Right cardiac atrium (tissue), 5 donors: ENCODE data around the gene NSG1. TPM values are rescaled to one million over a fixed set of nuclear protein-coding genes. Genes with fewer than 3 reads are reported as not detected.

Source experiments
- ATAC-seq, 2 donors: fragments of 200-7000 bp; cut with Tn5 transposase; one replicate each; pipeline versions ENCODE4 v1.8.0 to v1.9.1; 2020; ENCODE audit warnings: moderate library complexity in 2 of 2, mild to moderate bottlenecking in 1 of 2
- DNase-seq, 3 donors: peaks; one replicate each; pipeline ENCODE4 v3.0.0-alpha.2; 2020
- H3K27ac ChIP-seq: one replicate; pipeline ENCODE4 v1.5.1; 2013; ENCODE audit warnings: mild to moderate bottlenecking, low read length, control low read depth, moderate library complexity
- H3K27me3 ChIP-seq: one replicate; pipeline ENCODE4 v1.6.1; 2013; ENCODE audit not compliant: control insufficient read depth, insufficient read depth
- H3K4me1 ChIP-seq: one replicate; pipeline ENCODE4 v1.6.1; 2013; ENCODE audit warnings: low read length; ENCODE audit not compliant: control insufficient read depth, insufficient read depth
- H3K4me3 ChIP-seq: one replicate; pipeline ENCODE4 v1.5.1; 2013; ENCODE audit warnings: low read length, control low read depth
- H3K9me3 ChIP-seq: one replicate; pipeline ENCODE4 v1.6.1; 2013; ENCODE audit warnings: low read length; ENCODE audit not compliant: control insufficient read depth
- WGBS: extraction: QIAGEN DNeasy Blood & Tissue Kit; methylation state at CpG from one replicate; pipeline ENCODE4 v1.1.7; 2013; 5-methylcytosine and 5-hydroxymethylcytosine counted together
- intact Hi-C, 4 donors: fragments of 100-400 bp; cut with DNase I; formaldehyde crosslinking; loops; one replicate each; pipeline versions ENCODE4 v1.11.0 to v1.14.0; 2022 to 2023
- polyA plus RNA-seq: library from polyadenylated mRNA; stranded (reverse); fragments of 200-250 nt; gene quantifications from one replicate; pipeline ENCODE4 v1.2.3, GENCODE V29; 2013
- total RNA-seq, 4 donors: library from RNA; stranded (reverse); fragmentation: NEBNext Ultra II Directional; extraction: Animal tissue kit (Norgen Biotek cat#: 25700); gene quantifications; one replicate each; pipeline ENCODE4 v1.2.1, GENCODE V29; 2021
- donor health status: healthy with polysubstance abuse.
- donor health status: DM: no; HTN: yes; CAD: no.
- donor health status: DM: no; HTN: no; CAD: no.
- donor health status: DM: no; HTN: yes; CAD: no; lungs with severe emphysema.
- donor health status: DM: yes; HTN: yes; CAD: no.

NSG1 gene
- total and polyA plus RNA-seq, 5 donors = 4.9 to 16.2 (median 7.4) TPM

DNA sequence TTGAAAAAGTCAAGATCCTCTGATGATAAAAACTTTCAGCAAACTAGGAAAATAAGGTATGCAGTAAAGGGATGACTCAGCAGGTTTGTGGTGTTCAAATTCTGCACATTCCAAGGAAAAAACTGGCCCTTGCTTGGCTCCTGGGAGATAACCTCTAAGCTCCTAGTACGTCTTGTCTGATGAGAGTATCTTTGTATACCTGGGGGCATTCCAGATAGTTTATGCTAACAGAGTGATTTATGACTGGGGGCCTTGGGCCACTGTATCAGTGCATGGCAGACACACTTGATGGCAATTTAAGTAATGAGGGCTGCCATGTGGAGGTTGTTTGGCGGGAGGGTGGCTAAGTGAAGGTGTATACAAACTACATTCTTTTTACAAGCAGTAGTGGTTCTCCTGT lies 56.9 kb downstream of the NSG1 start:
- no peak for ATAC-seq
- Histone ChIP-seq H3K4me3 (no peak overlapping the region), H3K27me3 (no peaks in the 10 kb centered on the region), H3K4me1 (no peaks in the 10 kb centered on the region), H3K27ac (no peak overlapping the region), H3K9me3 (no peaks in the 10 kb centered on the region)
- intact Hi-C loops = no loop called here
- no peak for DNase-seq
- WGBS = 84% methylated on average over 2 of the region's 2 CpGs

DNA sequence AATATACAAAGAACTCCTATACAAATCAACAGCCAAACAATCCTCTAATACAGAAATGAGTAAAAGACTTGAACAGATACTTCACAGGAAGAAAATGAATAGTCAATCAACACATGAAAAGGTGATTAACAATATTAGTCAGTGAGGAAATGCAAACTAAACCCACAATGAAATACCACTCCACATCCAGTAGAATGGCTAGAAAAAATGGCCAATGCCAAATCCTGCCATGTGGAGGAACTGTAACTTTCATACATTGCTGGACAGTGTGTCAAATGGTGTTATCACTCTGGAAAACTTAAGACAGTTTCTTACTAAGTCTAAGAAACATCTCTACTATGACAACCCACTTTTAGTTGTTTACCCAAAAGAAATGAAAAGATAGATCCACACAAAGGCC lies 59.5 kb downstream of the NSG1 start:
- Histone ChIP-seq H3K4me3 (no peak overlapping the region), H3K9me3 (no peaks in the 10 kb centered on the region), H3K27me3 (no peaks in the 10 kb centered on the region), H3K27ac (no peak overlapping the region), H3K4me1 (no peaks in the 10 kb centered on the region)
- intact Hi-C loops = no loop called here
- DNase-seq (no peak), ATAC-seq (no peak)

DNA sequence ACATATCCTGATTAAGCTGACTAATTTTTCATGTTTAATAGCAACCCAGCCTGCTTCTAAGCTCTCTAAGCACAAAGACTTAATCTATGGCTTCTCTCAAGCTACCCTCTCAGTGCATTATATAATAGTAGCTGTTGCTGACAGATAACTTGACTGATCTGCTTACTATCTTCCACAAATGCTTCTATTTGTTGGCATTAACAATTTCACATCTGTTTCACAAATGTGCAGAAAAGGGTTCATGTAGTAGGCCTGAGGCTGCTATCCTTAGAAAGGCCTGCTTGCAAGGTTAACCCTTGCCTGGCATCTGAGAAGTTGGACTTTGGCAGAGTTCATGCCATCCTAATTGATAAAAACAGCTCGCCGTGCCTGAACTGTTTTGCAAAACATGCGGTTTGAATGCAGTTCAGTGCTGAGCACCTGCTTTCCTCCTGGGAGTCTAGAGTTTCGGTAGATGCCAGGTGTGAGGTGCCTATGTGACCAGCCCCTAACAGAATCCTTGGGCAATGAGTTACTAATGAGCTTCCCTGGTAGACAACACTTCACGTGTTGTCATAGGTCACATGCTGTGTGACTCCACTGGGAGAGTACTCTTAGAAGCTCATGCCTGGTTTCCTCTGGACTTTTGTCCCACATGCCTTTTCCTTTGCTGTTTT lies 68.4 kb downstream of the NSG1 start:
- Histone ChIP-seq H3K4me3 (no peak overlapping the region), H3K27ac (no peak overlapping the region), H3K27me3 (no peaks in the 10 kb centered on the region), H3K4me1 (no peaks in the 10 kb centered on the region), H3K9me3 (no peaks in the 10 kb centered on the region)
- DNase-seq (no peak), ATAC-seq (no peak)
- WGBS = 88% methylated on average over 5 of the region's 5 CpGs
- intact Hi-C loops = no loop called here

DNA sequence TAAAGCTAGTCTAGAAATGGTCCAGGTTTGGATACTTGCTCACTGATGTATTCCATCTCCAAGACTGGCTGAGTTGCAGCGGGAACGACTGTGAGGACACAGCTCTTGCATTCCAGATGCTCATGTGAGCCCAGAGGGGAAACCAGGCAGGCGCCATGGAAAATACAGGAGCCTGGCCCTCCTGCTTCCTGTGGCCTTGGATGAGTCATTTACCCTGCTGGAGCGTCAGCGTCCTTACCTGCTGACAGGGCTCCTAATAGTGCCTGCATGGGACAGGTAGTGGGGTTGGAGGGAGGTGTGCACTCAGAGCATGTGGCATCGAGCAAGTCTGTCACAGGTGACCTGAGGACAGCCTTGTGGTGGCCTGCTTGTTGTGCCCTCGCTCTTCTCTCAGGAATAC lies 69.4 kb downstream of the NSG1 start:
- ATAC-seq (no peak), DNase-seq (no peak)
- no peak overlapping the region for H3K4me3 ChIP-seq
- H3K27ac ChIP-seq = no peak overlapping the region
- H3K27me3 ChIP-seq = no peaks in the 10 kb centered on the region
- no peaks in the 10 kb centered on the region for H3K4me1 ChIP-seq
- intact Hi-C loops = no loop called here
- WGBS = 89% methylated on average over 7 of the region's 7 CpGs
- no peaks in the 10 kb centered on the region for H3K9me3 ChIP-seq

DNA sequence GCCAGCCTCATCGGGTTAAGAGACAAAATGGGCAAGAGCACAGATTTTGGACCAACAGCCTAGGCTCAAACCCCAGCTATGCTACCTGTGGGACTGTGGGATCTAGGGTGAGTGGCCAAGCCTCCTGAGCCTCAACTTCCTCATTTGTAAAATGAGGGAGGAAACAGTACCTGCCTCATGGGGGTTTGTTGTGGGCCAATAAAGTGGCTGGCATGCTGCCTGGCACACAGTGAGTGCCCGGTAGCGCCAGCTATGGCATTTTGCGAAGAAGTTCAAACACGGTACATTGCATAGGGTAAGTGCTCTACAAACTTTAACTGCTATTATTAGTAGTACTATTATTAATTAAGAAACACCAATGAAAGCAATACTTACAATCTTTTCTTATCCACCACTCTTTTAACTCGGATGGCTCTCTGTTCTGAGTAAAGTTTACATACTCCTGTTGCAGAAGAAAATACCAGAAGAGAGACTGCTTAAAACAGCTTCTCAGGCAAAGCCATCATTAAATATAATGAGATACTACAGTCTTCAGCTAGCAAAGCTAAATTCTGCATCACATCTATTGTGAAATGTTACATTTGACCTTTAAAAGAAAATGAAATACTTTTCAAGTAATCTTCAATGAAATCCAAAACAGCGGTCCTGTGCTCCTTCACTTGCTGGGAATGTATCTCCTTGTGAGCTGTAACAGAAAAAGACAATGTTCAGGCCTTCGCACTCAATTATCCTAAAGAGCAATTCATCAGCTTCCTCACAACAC lies 70.1 kb downstream of the NSG1 start:
- Histone ChIP-seq H3K4me3 (no peak overlapping the region), H3K27ac (no peak overlapping the region), H3K27me3 (no peaks in the 10 kb centered on the region), H3K4me1 (no peaks in the 10 kb centered on the region), H3K9me3 (no peaks in the 10 kb centered on the region)
- no peak for DNase-seq
- intact Hi-C loops = no loop called here
- ATAC-seq = no peak
- WGBS = 97% methylated on average over 8 of the region's 8 CpGs

DNA sequence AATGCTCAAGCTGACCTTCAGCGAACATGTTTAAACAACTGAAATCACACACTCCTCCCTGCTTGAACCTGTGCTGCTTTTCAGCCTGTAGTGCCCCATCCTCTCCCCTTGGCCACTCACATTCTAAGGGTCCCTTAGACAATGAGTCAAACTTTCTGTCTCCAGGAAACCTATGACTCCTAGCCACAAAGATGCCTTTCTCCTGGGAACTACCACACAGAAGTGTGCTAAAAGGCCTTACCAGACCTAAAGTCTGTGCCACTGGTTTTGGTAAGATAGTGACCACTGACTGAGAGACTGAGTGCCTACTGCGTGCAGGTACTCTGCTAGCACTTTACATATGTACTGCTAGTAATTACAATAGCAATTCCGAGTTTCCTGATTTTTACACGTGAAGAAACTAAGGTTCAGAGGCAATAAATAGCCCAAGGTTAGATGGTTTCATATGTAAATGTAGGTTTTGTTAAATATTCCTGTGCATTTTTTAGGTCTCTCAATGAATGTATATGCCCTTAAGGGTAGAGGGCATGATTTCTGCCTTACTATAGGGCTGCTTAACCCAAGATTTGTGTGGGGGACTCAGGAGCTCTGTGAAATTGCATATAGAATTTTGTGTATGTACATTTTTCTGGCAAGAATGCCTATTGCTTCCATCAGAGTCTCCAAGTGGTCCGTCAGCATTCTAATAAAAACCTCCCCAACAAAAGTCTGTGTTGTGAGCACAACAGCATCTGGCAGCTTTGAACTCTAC lies 71.1 kb downstream of the NSG1 start:
- Histone ChIP-seq H3K4me1 (no peaks in the 10 kb centered on the region), H3K27ac (no peak overlapping the region), H3K27me3 (no peaks in the 10 kb centered on the region), H3K9me3 (no peaks in the 10 kb centered on the region), H3K4me3 (no peak overlapping the region)
- DNase-seq (no peak), ATAC-seq (no peak)
- intact Hi-C loops = no loop called here
- WGBS = 81% methylated on average over 5 of the region's 5 CpGs

DNA sequence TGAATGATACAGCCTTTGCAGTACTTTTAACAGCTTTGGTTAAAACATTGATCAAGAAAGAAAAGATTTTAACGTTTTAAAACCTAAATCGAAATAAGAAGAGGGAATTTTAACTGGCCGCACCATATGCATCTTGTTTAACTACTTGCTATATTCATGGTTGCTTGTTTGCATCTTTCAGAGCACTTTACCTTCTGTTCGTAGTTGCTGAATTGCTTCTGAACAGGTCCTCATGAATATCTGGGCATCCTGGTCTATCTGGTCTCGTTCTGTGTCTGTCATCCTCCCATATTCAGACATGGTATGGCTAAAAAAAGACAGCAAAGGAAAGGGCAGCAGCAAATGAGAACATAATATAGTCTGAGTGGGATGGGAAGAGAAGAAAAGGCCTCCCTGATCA lies 72.3 kb downstream of the NSG1 start:
- 91% methylated on average over 5 of the region's 5 CpGs for WGBS
- Histone ChIP-seq H3K4me3 (no peak overlapping the region), H3K27me3 (no peaks in the 10 kb centered on the region), H3K4me1 (no peaks in the 10 kb centered on the region), H3K27ac (no peak overlapping the region), H3K9me3 (no peaks in the 10 kb centered on the region)
- DNase-seq = no peak
- intact Hi-C loops = no loop called here
- ATAC-seq = no peak

DNA sequence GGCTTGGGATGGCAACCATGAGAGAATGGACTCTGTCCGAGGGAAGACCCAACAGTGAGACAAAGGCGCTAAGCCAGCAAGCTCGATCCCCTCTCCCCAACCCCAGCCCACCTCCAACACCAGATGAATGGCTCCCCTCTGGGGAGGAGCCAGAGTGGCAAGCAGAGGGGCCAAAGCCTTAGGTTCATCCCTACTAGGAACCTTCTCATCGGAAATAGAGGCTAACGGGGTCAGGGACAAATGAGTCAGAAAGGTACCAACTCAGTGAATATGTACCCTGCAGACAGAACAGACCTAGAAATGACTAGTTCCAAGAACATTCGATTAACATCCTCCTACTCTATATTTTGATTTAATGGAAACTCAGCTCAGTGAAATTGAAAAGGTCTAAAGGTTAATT lies 73.9 kb downstream of the NSG1 start:
- no peak overlapping the region for H3K27ac ChIP-seq
- 93% methylated on average over 6 of the region's 6 CpGs for WGBS

DNA sequence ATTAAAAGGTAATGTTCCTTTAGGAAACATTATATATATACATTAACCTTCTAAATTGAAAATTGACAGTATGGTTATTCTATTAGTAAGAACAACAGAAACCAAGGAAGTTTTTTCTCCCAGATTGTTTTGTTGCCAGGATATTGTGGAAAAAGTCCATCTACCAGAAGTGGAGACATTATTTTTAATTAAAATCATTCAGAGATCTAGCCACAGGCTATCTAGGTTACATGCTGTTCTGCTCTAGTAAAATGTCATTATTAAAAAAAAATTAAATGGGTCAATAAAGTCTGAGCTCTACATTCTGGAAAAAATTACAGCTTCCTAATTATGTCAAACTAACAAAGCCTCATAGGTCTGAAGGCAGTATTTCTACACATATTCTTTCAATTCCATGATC lies 74.3 kb downstream of the NSG1 start:
- intact Hi-C loops = no loop called here
- no peaks in the 10 kb centered on the region for H3K27me3 ChIP-seq
- DNase-seq (no peak), ATAC-seq (no peak)
- no peak overlapping the region for H3K4me3 ChIP-seq
- H3K9me3 ChIP-seq = no peaks in the 10 kb centered on the region
- H3K27ac ChIP-seq = no peak overlapping the region
- H3K4me1 ChIP-seq = no peaks in the 10 kb centered on the region

More for the DNA sequence above, 73.9 kb downstream of the NSG1 start:
- no peak for DNase-seq
- H3K27me3 ChIP-seq = no peaks in the 10 kb centered on the region
- ATAC-seq = no peak
- intact Hi-C loops = no loop called here
- no peaks in the 10 kb centered on the region for H3K9me3 ChIP-seq
- H3K4me3 ChIP-seq = no peak overlapping the region
- no peaks in the 10 kb centered on the region for H3K4me1 ChIP-seq

DNA sequence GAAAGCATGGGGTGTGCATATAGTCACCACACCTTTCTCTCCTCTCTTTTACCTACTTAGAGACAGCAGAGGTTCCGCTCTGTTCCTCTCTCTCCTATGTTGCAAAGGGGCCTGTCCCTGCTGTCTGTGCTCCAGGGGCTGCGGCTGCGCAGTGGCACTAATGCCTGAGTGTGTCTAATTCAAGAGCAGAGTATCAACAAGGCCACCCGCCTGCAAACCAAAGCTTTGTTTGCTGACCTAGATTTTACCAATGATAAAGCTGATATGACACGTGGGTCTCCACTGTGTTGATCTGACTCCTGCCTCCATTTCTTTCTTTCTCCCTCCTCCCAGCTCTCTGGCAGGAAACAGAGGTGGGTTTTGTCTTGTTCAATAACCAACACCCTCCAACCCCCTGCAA lies 74.9 kb downstream of the NSG1 start:
- Histone ChIP-seq H3K4me3 (no peak overlapping the region), H3K27me3 (no peaks in the 10 kb centered on the region), H3K27ac (no peak overlapping the region), H3K9me3 (no peaks in the 10 kb centered on the region), H3K4me1 (no peaks in the 10 kb centered on the region)
- no peak for DNase-seq
- 85% methylated on average over 5 of the region's 5 CpGs for WGBS
- intact Hi-C loops = no loop called here
- ATAC-seq = no peak

DNA sequence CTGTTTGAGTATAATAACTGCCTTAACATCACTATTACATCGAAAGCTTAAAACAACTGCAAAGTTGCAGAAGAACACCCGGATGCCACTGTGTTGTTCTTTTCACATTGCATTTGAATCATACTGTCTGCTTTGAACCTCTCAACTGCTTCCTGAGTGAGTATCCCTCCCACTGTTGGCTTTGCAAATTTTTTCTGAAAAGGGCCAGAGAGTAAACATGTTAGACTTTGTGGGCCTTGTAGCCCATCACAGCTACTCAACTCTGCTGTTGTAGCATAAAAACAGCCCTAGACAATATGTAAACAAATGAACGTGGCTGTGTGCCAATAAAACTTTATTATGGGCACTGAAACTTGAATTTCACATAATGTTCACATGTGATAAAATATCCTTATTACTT lies 76.1 kb downstream of the NSG1 start:
- ATAC-seq (no peak), DNase-seq (no peak)
- 72% methylated on average over 3 of the region's 3 CpGs for WGBS
- Histone ChIP-seq H3K27me3 (no peaks in the 10 kb centered on the region), H3K9me3 (no peaks in the 10 kb centered on the region), H3K27ac (no peak overlapping the region), H3K4me1 (no peaks in the 10 kb centered on the region), H3K4me3 (no peak overlapping the region)
- intact Hi-C loops = no loop called here
